Measurements from ENCODE around the gene KCNJ10.

GRCh38 chr1:160082487-160082886 is 12.5 kb upstream of the KCNJ10 start:
- no peak for TF ChIP-seq HOXA7 (CRISPR knock-in tag; IDR thresholded peaks at IDR 0.05; ENCODE audit: borderline replicate concordance)
- no peak for TF ChIP-seq HIC1 (tag by site-specific recombination; IDR thresholded peaks at IDR 0.05)
- TF ChIP-seq REST (tag by site-specific recombination; IDR thresholded peaks at IDR 0.05): no peak
- no peak for TF ChIP-seq ZNF146 (tag by site-specific recombination; IDR thresholded peaks at IDR 0.05)
- no peak for TF ChIP-seq ZBTB49 (tag by site-specific recombination; IDR thresholded peaks at IDR 0.05; ENCODE audit: low read depth)
- TF ChIP-seq CTCF (tag by site-specific recombination; IDR thresholded peaks at IDR 0.05): no peak
- no peak for TF ChIP-seq ZSCAN30 (tag by site-specific recombination; IDR thresholded peaks at IDR 0.05)
